ENCODE data around the gene EPHA4.

DNA sequence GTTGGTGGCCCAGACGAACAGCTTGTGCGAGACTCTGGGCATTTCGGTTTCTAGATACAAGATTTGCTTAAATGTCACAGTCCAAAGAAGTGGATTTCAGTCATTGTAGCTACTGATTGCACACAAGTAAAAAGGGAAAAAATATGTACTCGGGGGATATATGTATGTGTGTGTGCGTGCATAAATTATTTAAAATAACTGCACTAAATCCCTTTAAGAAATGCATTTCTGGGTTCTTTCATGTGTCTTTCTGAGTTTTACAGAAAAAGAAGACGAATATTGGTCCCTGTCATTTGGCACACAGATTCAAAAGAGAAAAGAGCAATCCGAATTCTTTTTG is 2.1 kb upstream of the EPHA4 start:
- TF ChIP-seq, protein P1, sequence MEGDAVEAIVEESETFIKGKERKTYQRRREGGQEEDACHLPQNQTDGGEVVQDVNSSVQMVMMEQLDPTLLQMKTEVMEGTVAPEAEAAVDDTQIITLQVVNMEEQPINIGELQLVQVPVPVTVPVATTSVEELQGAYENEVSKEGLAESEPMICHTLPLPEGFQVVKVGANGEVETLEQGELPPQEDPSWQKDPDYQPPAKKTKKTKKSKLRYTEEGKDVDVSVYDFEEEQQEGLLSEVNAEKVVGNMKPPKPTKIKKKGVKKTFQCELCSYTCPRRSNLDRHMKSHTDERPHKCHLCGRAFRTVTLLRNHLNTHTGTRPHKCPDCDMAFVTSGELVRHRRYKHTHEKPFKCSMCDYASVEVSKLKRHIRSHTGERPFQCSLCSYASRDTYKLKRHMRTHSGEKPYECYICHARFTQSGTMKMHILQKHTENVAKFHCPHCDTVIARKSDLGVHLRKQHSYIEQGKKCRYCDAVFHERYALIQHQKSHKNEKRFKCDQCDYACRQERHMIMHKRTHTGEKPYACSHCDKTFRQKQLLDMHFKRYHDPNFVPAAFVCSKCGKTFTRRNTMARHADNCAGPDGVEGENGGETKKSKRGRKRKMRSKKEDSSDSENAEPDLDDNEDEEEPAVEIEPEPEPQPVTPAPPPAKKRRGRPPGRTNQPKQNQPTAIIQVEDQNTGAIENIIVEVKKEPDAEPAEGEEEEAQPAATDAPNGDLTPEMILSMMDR (IDR thresholded peaks at IDR 0.05), result no peak
- no peak for TF ChIP-seq EZH2 (IDR thresholded peaks at IDR 0.05; ENCODE audit: borderline replicate concordance, insufficient read depth, low read depth, low read length, poor library complexity, severe bottlenecking)
